Measurements from ENCODE around the gene LBX2.

The LBX2 gene

GRCh38 chr2:74474899-74475298, 24.5 kb downstream of the LBX2 start:
- Histone ChIP-seq H3K23ac (ENCODE audit: low read length) (no peak overlapping the region), H3K4me3 (ENCODE audit: low read length) (no peak overlapping the region), H2AK5ac (ENCODE audit: low read length) (no peak overlapping the region), H3K18ac (ENCODE audit: low read length) (no peak overlapping the region), H3K4ac (ENCODE audit: low read depth, low read length) (no peak overlapping the region), H3K79me2 (ENCODE audit: control insufficient read depth, insufficient read depth, low read length) (no peaks in the 10 kb centered on the region), H4K5ac (ENCODE audit: low read length) (no peak overlapping the region), H3K4me2 (ENCODE audit: low read length) (no peak overlapping the region), H3K56ac (ENCODE audit: low read length) (no peak overlapping the region), H2BK15ac (replicated peaks; ENCODE audit: low read depth) (no peak overlapping the region), H4K8ac (ENCODE audit: low read depth, low read length) (no peak overlapping the region), H3K9ac (ENCODE audit: low read length) (no peak overlapping the region), H3K36me3 (ENCODE audit: control insufficient read depth, insufficient read depth, low read length) (peaks cover 5% of the 10 kb centered on the region), H3K27ac (ENCODE audit: low read depth, low read length) (no peak overlapping the region), H3K27me3 (ENCODE audit: insufficient read depth, low read length, poor library complexity) (no peaks in the 10 kb centered on the region), H3K4me1 (ENCODE audit: control insufficient read depth, low read depth, low read length) (no peaks in the 10 kb centered on the region), H2BK120ac (ENCODE audit: low read depth, low read length) (no peak overlapping the region), H3K79me1 (ENCODE audit: low read length) (no peaks in the 10 kb centered on the region), H2BK5ac (ENCODE audit: low read length) (no peak overlapping the region)
- DNase-seq = peak; percentile 39
- WGBS (ENCODE audit: extremely low coverage, insufficient coverage, low lambda C conversion rate) = no CpG with 5 or more reads among the region's 5 CpGs

- no peaks in the 10 kb centered on the region for H3K27me3 ChIP-seq (ENCODE audit: insufficient read depth, low read length, poor library complexity)
- H3K56ac ChIP-seq (ENCODE audit: low read length) = no peak overlapping the region
- no peak overlapping the region for H2BK120ac ChIP-seq (ENCODE audit: low read depth, low read length)
- no peak overlapping the region for H4K5ac ChIP-seq (ENCODE audit: low read length)
- H3K9ac ChIP-seq (ENCODE audit: low read length) = no peak overlapping the region
- no peak for DNase-seq
- no peak overlapping the region for H3K4me3 ChIP-seq (ENCODE audit: low read length)
- H2BK15ac ChIP-seq (replicated peaks; ENCODE audit: low read depth) = no peak overlapping the region
- no peak overlapping the region for H4K8ac ChIP-seq (ENCODE audit: low read depth, low read length)
- H3K23ac ChIP-seq (ENCODE audit: low read length) = no peak overlapping the region
- H3K79me1 ChIP-seq (ENCODE audit: low read length) = no peaks in the 10 kb centered on the region
- H3K4ac ChIP-seq (ENCODE audit: low read depth, low read length) = no peak overlapping the region
- no peak overlapping the region for H3K18ac ChIP-seq (ENCODE audit: low read length)
- H3K36me3 ChIP-seq (ENCODE audit: control insufficient read depth, insufficient read depth, low read length) = peaks cover 5% of the 10 kb centered on the region
- H3K4me2 ChIP-seq (ENCODE audit: low read length) = no peak overlapping the region
- H2AK5ac ChIP-seq (ENCODE audit: low read length) = no peak overlapping the region
- no peak overlapping the region for H2BK5ac ChIP-seq (ENCODE audit: low read length)
- H3K4me1 ChIP-seq (ENCODE audit: control insufficient read depth, low read depth, low read length) = no peaks in the 10 kb centered on the region
- no peak overlapping the region for H3K27ac ChIP-seq (ENCODE audit: low read depth, low read length)
- no peaks in the 10 kb centered on the region for H3K79me2 ChIP-seq (ENCODE audit: control insufficient read depth, insufficient read depth, low read length)
- no CpG with 5 or more reads among the region's 6 CpGs for WGBS (ENCODE audit: extremely low coverage, insufficient coverage, low lambda C conversion rate)
Observed at GRCh38 chr2:74474481-74474880, 24.9 kb downstream of the LBX2 start.

GRCh38 chr2:74472945-74473258, 26.5 kb downstream of the LBX2 start:
- no peak overlapping the region for H4K8ac ChIP-seq (ENCODE audit: low read depth, low read length)
- H3K79me2 ChIP-seq (ENCODE audit: control insufficient read depth, insufficient read depth, low read length) = no peaks in the 10 kb centered on the region
- H3K9ac ChIP-seq (ENCODE audit: low read length) = peak overlapping the region; percentile 97
- H3K4me3 ChIP-seq (ENCODE audit: low read length) = peak overlapping the region; percentile 6
- no peaks in the 10 kb centered on the region for H3K79me1 ChIP-seq (ENCODE audit: low read length)
- H2BK15ac ChIP-seq (replicated peaks; ENCODE audit: low read depth) = no peak overlapping the region
- H3K56ac ChIP-seq (ENCODE audit: low read length) = peak overlapping the region; percentile 81
- no peak overlapping the region for H2BK5ac ChIP-seq (ENCODE audit: low read length)
- no peak overlapping the region for H2BK120ac ChIP-seq (ENCODE audit: low read depth, low read length)
- peak overlapping the region; percentile 47 for H3K4me2 ChIP-seq (ENCODE audit: low read length)
- H3K23ac ChIP-seq (ENCODE audit: low read length) = no peak overlapping the region
- peak overlapping the region; percentile 42 for H3K27ac ChIP-seq (ENCODE audit: low read depth, low read length)
- no CpG with 5 or more reads among the region's 7 CpGs for WGBS (ENCODE audit: extremely low coverage, insufficient coverage, low lambda C conversion rate)
- no peak overlapping the region for H2AK5ac ChIP-seq (ENCODE audit: low read length)
- no peak for DNase-seq
- H3K4ac ChIP-seq (ENCODE audit: low read depth, low read length) = no peak overlapping the region
- peak overlapping the region; percentile 52 for H3K18ac ChIP-seq (ENCODE audit: low read length)
- no peaks in the 10 kb centered on the region for H3K27me3 ChIP-seq (ENCODE audit: insufficient read depth, low read length, poor library complexity)
- H4K5ac ChIP-seq (ENCODE audit: low read length) = peak overlapping the region; percentile 9
- H3K4me1 ChIP-seq (ENCODE audit: control insufficient read depth, low read depth, low read length) = no peaks in the 10 kb centered on the region
- peaks cover 5% of the 10 kb centered on the region for H3K36me3 ChIP-seq (ENCODE audit: control insufficient read depth, insufficient read depth, low read length)

- Histone ChIP-seq H4K5ac (ENCODE audit: low read length) (peak within 1 kb of the TSS; percentile 47), H3K4me2 (ENCODE audit: low read length) (peak within 1 kb of the TSS; percentile 69), H3K27me3 (ENCODE audit: insufficient read depth, low read length, poor library complexity) (no peaks in the 10 kb centered on the region), H4K8ac (ENCODE audit: low read depth, low read length) (no peak within 1 kb of the TSS), H3K27ac (ENCODE audit: low read depth, low read length) (peak within 1 kb of the TSS; percentile 78), H3K4ac (ENCODE audit: low read depth, low read length) (no peak within 1 kb of the TSS), H3K23ac (ENCODE audit: low read length) (peak within 1 kb of the TSS; percentile 97), H3K56ac (ENCODE audit: low read length) (peak within 1 kb of the TSS; percentile 100), H3K79me2 (ENCODE audit: control insufficient read depth, insufficient read depth, low read length) (no peaks in the 10 kb centered on the region), H3K4me1 (ENCODE audit: control insufficient read depth, low read depth, low read length) (no peaks in the 10 kb centered on the region), H3K36me3 (ENCODE audit: control insufficient read depth, insufficient read depth, low read length) (peaks cover 5% of the 10 kb centered on the region), H2BK15ac (replicated peaks; ENCODE audit: low read depth) (no peak within 1 kb of the TSS), H2BK5ac (ENCODE audit: low read length) (peak within 1 kb of the TSS; percentile 74), H3K18ac (ENCODE audit: low read length) (peak within 1 kb of the TSS; percentile 52), H2AK5ac (ENCODE audit: low read length) (no peak within 1 kb of the TSS), H3K9ac (ENCODE audit: low read length) (peak within 1 kb of the TSS; percentile 97), H2BK120ac (ENCODE audit: low read depth, low read length) (no peak within 1 kb of the TSS), H3K4me3 (ENCODE audit: low read length) (peak within 1 kb of the TSS; percentile 94), H3K79me1 (ENCODE audit: low read length) (no peaks in the 10 kb centered on the region)
- no CpG with 5 or more reads among the region's 66 CpGs for WGBS (ENCODE audit: extremely low coverage, insufficient coverage, low lambda C conversion rate)
- peak; percentile 98 for DNase-seq
Observed at GRCh38 chr2:74472086-74472944, 27.1 kb downstream of the LBX2 start, which contains the start of gene MRPL53. MRPL53 (minus strand) TSS chr2:74472680; CDS start chr2:74472660, 20 bp downstream.

- H3K23ac ChIP-seq (ENCODE audit: low read length) = no peak overlapping the region
- H3K4me1 ChIP-seq (ENCODE audit: control insufficient read depth, low read depth, low read length) = no peaks in the 10 kb centered on the region
- H3K27me3 ChIP-seq (ENCODE audit: insufficient read depth, low read length, poor library complexity) = no peaks in the 10 kb centered on the region
- H3K79me2 ChIP-seq (ENCODE audit: control insufficient read depth, insufficient read depth, low read length) = no peaks in the 10 kb centered on the region
- H3K79me1 ChIP-seq (ENCODE audit: low read length) = no peaks in the 10 kb centered on the region
- H2BK5ac ChIP-seq (ENCODE audit: low read length) = no peak overlapping the region
- H3K27ac ChIP-seq (ENCODE audit: low read depth, low read length) = peak overlapping the region; percentile 78
- H3K4ac ChIP-seq (ENCODE audit: low read depth, low read length) = no peak overlapping the region
- peaks cover 5% of the 10 kb centered on the region for H3K36me3 ChIP-seq (ENCODE audit: control insufficient read depth, insufficient read depth, low read length)
- no peak overlapping the region for H2AK5ac ChIP-seq (ENCODE audit: low read length)
- no peak for DNase-seq
- no peak overlapping the region for H3K18ac ChIP-seq (ENCODE audit: low read length)
- peak overlapping the region; percentile 97 for H3K9ac ChIP-seq (ENCODE audit: low read length)
- H4K5ac ChIP-seq (ENCODE audit: low read length) = no peak overlapping the region
- H3K4me3 ChIP-seq (ENCODE audit: low read length) = peak overlapping the region; percentile 94
- peak overlapping the region; percentile 100 for H3K56ac ChIP-seq (ENCODE audit: low read length)
- no peak overlapping the region for H2BK120ac ChIP-seq (ENCODE audit: low read depth, low read length)
- no peak overlapping the region for H4K8ac ChIP-seq (ENCODE audit: low read depth, low read length)
- no peak overlapping the region for H2BK15ac ChIP-seq (replicated peaks; ENCODE audit: low read depth)
- no CpG with 5 or more reads among the region's 16 CpGs for WGBS (ENCODE audit: extremely low coverage, insufficient coverage, low lambda C conversion rate)
- H3K4me2 ChIP-seq (ENCODE audit: low read length) = peak overlapping the region; percentile 69
Observed at GRCh38 chr2:74471332-74472065, 27.9 kb downstream of the LBX2 start.
